ENCODE results near the gene TIAL1.
A peak's percentile ranks its signal among the peaks of the same experiment; 100 is the strongest.

GRCh38 chr10:119616882-119617570, 20.3 kb upstream of the TIAL1 start:
- TF ChIP-seq CTCF (IDR thresholded peaks at IDR 0.05) (peak in 1 of 7 experiments; percentile 2), POLR2A (IDR thresholded peaks at IDR 0.05) (no peak)

All from body of pancreas (tissue), 4 donors.